Karpas-422 (cell line): ENCODE measurements around the gene PTPRR. TPM values are rescaled to one million over a fixed set of nuclear protein-coding genes. Genes with fewer than 3 reads are reported as not detected.

Experiments
- DNase-seq: peaks from one replicate; pipeline ENCODE4 v3.0.0-alpha.2; 2015
- H2AFZ ChIP-seq: fragments of 200-600 bp; sonication (generic); 2 replicates; pipeline ENCODE4 v1.6.1; 2014; ENCODE audit warnings: antibody characterized with exemption, low read length, mixed read lengths
- H3K27ac ChIP-seq: fragments of 200-600 bp; sonication (generic); 2 replicates; pipeline ENCODE4 v1.5.1; 2014; ENCODE audit warnings: mild to moderate bottlenecking, low read length, moderate library complexity
- H3K27me3 ChIP-seq: fragments of 200-600 bp; sonication (generic); 2 replicates; pipeline ENCODE4 v1.6.1; 2014; ENCODE audit warnings: low read length, mixed read lengths
- H3K36me3 ChIP-seq: fragments of 200-600 bp; sonication (generic); 2 replicates; pipeline ENCODE4 v1.6.1; 2014; ENCODE audit warnings: low read length, mixed read lengths; ENCODE audit not compliant: insufficient read depth
- H3K4me1 ChIP-seq: fragments of 200-600 bp; sonication (generic); 2 replicates; pipeline ENCODE4 v1.6.1; 2014; ENCODE audit warnings: mild to moderate bottlenecking, low read length, mixed read lengths
- H3K4me2 ChIP-seq: fragments of 200-600 bp; sonication (generic); 2 replicates; pipeline ENCODE4 v1.6.1; 2014; ENCODE audit warnings: low read length, low read depth, mild to moderate bottlenecking; ENCODE audit not compliant: poor library complexity, severe bottlenecking
- H3K4me3 ChIP-seq: fragments of 200-600 bp; sonication (generic); 2 replicates; pipeline ENCODE4 v1.5.1; 2014; ENCODE audit warnings: mild to moderate bottlenecking, antibody characterized with exemption, low read length, mixed read lengths
- H3K79me2 ChIP-seq: fragments of 200-600 bp; sonication (generic); 2 replicates; pipeline ENCODE4 v1.6.1; 2014; ENCODE audit warnings: mild to moderate bottlenecking, low read length, mixed read lengths
- H3K9ac ChIP-seq: fragments of 200-600 bp; sonication (generic); 2 replicates; pipeline ENCODE4 v1.6.0; 2014; ENCODE audit warnings: low read length
- H3K9me2 ChIP-seq: fragments of 200-600 bp; sonication (generic), shearing (Covaris generic); replicated peaks from 2 replicates; pipeline ENCODE4 v1.6.0; 2014; ENCODE audit warnings: mild to moderate bottlenecking, low read length, moderate library complexity; ENCODE audit not compliant: insufficient read depth
- H3K9me3 ChIP-seq: fragments of 300-700, 200-600 bp; sonication (generic); 2 replicates; pipeline ENCODE4 v1.6.1; 2014; ENCODE audit warnings: low read length, mixed read lengths
- H4K20me1 ChIP-seq: fragments of 200-600 bp; sonication (generic); 2 replicates; pipeline ENCODE4 v1.6.1; 2014; ENCODE audit warnings: mild to moderate bottlenecking, antibody characterized with exemption, low read length, low read depth; ENCODE audit not compliant: insufficient read depth
- total RNA-seq: library from RNA; depleted of rRNA; stranded (reverse); fragments of >200 nt; shearing (Covaris generic); gene quantifications from 2 replicates; pipeline ENCODE4 v1.2.3, GENCODE V29; 2014; ENCODE audit warnings: low replicate concordance

The PTPRR gene
- total RNA-seq, 1 experiment from 2014 or later: not detected

GRCh38 chr12:70955415-70955814 lies 34.9 kb upstream of the PTPRR start:
- Histone ChIP-seq H3K27ac (no peak overlapping the region), H3K79me2 (no peaks in the 10 kb centered on the region), H3K4me2 (no peak overlapping the region), H2AFZ (no peak overlapping the region), H3K9me2 (no peaks in the 10 kb centered on the region), H3K9me3 (no peaks in the 10 kb centered on the region), H3K36me3 (no peaks in the 10 kb centered on the region), H3K9ac (no peak overlapping the region), H3K4me3 (no peak overlapping the region), H3K27me3 (no peaks in the 10 kb centered on the region), H3K4me1 (peaks cover 3% of the 10 kb centered on the region), H4K20me1 (no peaks in the 10 kb centered on the region)
- DNase-seq: no peak

GRCh38 chr12:70950451-70950850 lies 29.9 kb upstream of the PTPRR start:
- Histone ChIP-seq H3K9ac (no peak overlapping the region), H3K9me3 (no peaks in the 10 kb centered on the region), H3K27ac (no peak overlapping the region), H3K4me2 (no peak overlapping the region), H3K9me2 (no peaks in the 10 kb centered on the region), H3K27me3 (no peaks in the 10 kb centered on the region), H3K79me2 (no peaks in the 10 kb centered on the region), H3K4me3 (no peak overlapping the region), H4K20me1 (no peaks in the 10 kb centered on the region), H3K4me1 (no peaks in the 10 kb centered on the region), H3K36me3 (no peaks in the 10 kb centered on the region), H2AFZ (no peak overlapping the region)
- no peak for DNase-seq

- Histone ChIP-seq H3K36me3 (no peaks in the 10 kb centered on the region), H3K27ac (no peak overlapping the region), H3K27me3 (no peaks in the 10 kb centered on the region)
Observed at GRCh38 chr12:70948976-70949336, 28.4 kb upstream of the PTPRR start.

GRCh38 chr12:70948236-70948975 lies 27.9 kb upstream of the PTPRR start:
- H3K4me3 ChIP-seq: no peak overlapping the region
- no peak for DNase-seq
- no peaks in the 10 kb centered on the region for H3K4me1 ChIP-seq
- H3K36me3 ChIP-seq: no peaks in the 10 kb centered on the region
- H3K9me3 ChIP-seq: no peaks in the 10 kb centered on the region
- no peaks in the 10 kb centered on the region for H4K20me1 ChIP-seq
- no peaks in the 10 kb centered on the region for H3K9me2 ChIP-seq
- no peak overlapping the region for H2AFZ ChIP-seq
- H3K27ac ChIP-seq: no peak overlapping the region
- H3K4me2 ChIP-seq: no peak overlapping the region
- no peaks in the 10 kb centered on the region for H3K79me2 ChIP-seq
- H3K27me3 ChIP-seq: no peaks in the 10 kb centered on the region
- no peak overlapping the region for H3K9ac ChIP-seq

More at GRCh38 chr12:70948976-70949336, 28.4 kb upstream of the PTPRR start:
- H2AFZ ChIP-seq: no peak overlapping the region
- H3K9me2 ChIP-seq: no peaks in the 10 kb centered on the region
- H3K4me1 ChIP-seq: no peaks in the 10 kb centered on the region
- no peak overlapping the region for H3K4me3 ChIP-seq
- no peak for DNase-seq
- no peak overlapping the region for H3K4me2 ChIP-seq
- no peaks in the 10 kb centered on the region for H3K9me3 ChIP-seq
- no peaks in the 10 kb centered on the region for H3K79me2 ChIP-seq
- no peak overlapping the region for H3K9ac ChIP-seq
- H4K20me1 ChIP-seq: no peaks in the 10 kb centered on the region

- H3K9me3 ChIP-seq: no peaks in the 10 kb centered on the region
- no peak overlapping the region for H3K27ac ChIP-seq
- H3K9me2 ChIP-seq: no peaks in the 10 kb centered on the region
- H3K79me2 ChIP-seq: no peaks in the 10 kb centered on the region
- H3K4me2 ChIP-seq: no peak overlapping the region
- no peak overlapping the region for H3K9ac ChIP-seq
- no peaks in the 10 kb centered on the region for H3K4me1 ChIP-seq
- H3K4me3 ChIP-seq: no peak overlapping the region
- H3K27me3 ChIP-seq: no peaks in the 10 kb centered on the region
- no peak overlapping the region for H2AFZ ChIP-seq
- H4K20me1 ChIP-seq: no peaks in the 10 kb centered on the region
- no peaks in the 10 kb centered on the region for H3K36me3 ChIP-seq
- no peak for DNase-seq
Observed at GRCh38 chr12:70936203-70936813, 15.8 kb upstream of the PTPRR start.

- no peaks in the 10 kb centered on the region for H3K9me2 ChIP-seq
- H3K79me2 ChIP-seq: no peaks in the 10 kb centered on the region
- H3K4me3 ChIP-seq: no peak overlapping the region
- no peak overlapping the region for H3K27ac ChIP-seq
- H3K4me1 ChIP-seq: no peaks in the 10 kb centered on the region
- H2AFZ ChIP-seq: no peak overlapping the region
- DNase-seq: no peak
- no peaks in the 10 kb centered on the region for H3K9me3 ChIP-seq
- no peaks in the 10 kb centered on the region for H3K27me3 ChIP-seq
- H4K20me1 ChIP-seq: no peaks in the 10 kb centered on the region
- H3K4me2 ChIP-seq: no peak overlapping the region
- H3K36me3 ChIP-seq: no peaks in the 10 kb centered on the region
- no peak overlapping the region for H3K9ac ChIP-seq
Observed at GRCh38 chr12:70933133-70933532, 12.6 kb upstream of the PTPRR start.

GRCh38 chr12:70929029-70929428 lies 8.5 kb upstream of the PTPRR start:
- no peak overlapping the region for H3K4me3 ChIP-seq
- no peaks in the 10 kb centered on the region for H3K9me3 ChIP-seq
- H3K9ac ChIP-seq: no peak overlapping the region
- H3K27me3 ChIP-seq: no peaks in the 10 kb centered on the region
- H4K20me1 ChIP-seq: no peaks in the 10 kb centered on the region
- H2AFZ ChIP-seq: no peak overlapping the region
- H3K4me1 ChIP-seq: no peaks in the 10 kb centered on the region
- H3K27ac ChIP-seq: no peak overlapping the region
- H3K36me3 ChIP-seq: no peaks in the 10 kb centered on the region
- no peak overlapping the region for H3K4me2 ChIP-seq
- no peaks in the 10 kb centered on the region for H3K79me2 ChIP-seq
- no peaks in the 10 kb centered on the region for H3K9me2 ChIP-seq
- DNase-seq: no peak

- no peak for DNase-seq
- no peak overlapping the region for H3K27ac ChIP-seq
- H2AFZ ChIP-seq: no peak overlapping the region
- H3K9me3 ChIP-seq: no peaks in the 10 kb centered on the region
- H3K79me2 ChIP-seq: no peaks in the 10 kb centered on the region
- no peak overlapping the region for H3K4me2 ChIP-seq
- H3K27me3 ChIP-seq: no peaks in the 10 kb centered on the region
- H3K36me3 ChIP-seq: no peaks in the 10 kb centered on the region
- H3K9ac ChIP-seq: no peak overlapping the region
- no peaks in the 10 kb centered on the region for H4K20me1 ChIP-seq
- no peak overlapping the region for H3K4me3 ChIP-seq
- no peaks in the 10 kb centered on the region for H3K4me1 ChIP-seq
- H3K9me2 ChIP-seq: no peaks in the 10 kb centered on the region
Observed at GRCh38 chr12:70928071-70928470, 7.5 kb upstream of the PTPRR start.
